Natural killer cell treated with Interleukin-12 subunit alpha and Interleukin-12 subunit beta and Interleukin-15 and Interleukin-18, amount 100 ng/mL, for 72 hours (primary cell): ENCODE measurements around the gene PPTC7. TPM values are rescaled to one million over a fixed set of nuclear protein-coding genes. Genes with fewer than 3 reads are reported as not detected.
"Not testable (repeated sequence)": the region's sequence is repeated elsewhere in the genome, so short reads cannot be mapped to it uniquely, and the experiment has no call there.

Experiments used
- ATAC-seq, 2 donors: fragments of 150-1000 bp; cut with Tn5 transposase in 1 of 2; sonication (Bioruptor Pico), chemical (Tn5 transposase) in 1 of 2; 2 replicates each; pipeline ENCODE4 v1.10.0; 2021
- DNase-seq: peaks from one replicate; pipeline ENCODE4 v3.0.0; 2022; ENCODE audit warnings: low spot score
- H3K27ac Mint-ChIP-seq, 2 donors: 1 replicate in 1 of 2; 2 replicates in 1 of 2; pipeline ENCODE4 v1.8.0; 2022; ENCODE audit warnings: mixed read lengths in 2 of 2, mild to moderate bottlenecking in 1 of 2, moderate library complexity in 1 of 2
- H3K27me3 Mint-ChIP-seq, 2 donors: 1 replicate in 1 of 2; 2 replicates in 1 of 2; pipeline ENCODE4 v1.8.0; 2022; ENCODE audit warnings: mixed read lengths in 2 of 2
- H3K36me3 Mint-ChIP-seq: one replicate; pipeline ENCODE4 v1.8.0; 2022; ENCODE audit warnings: mixed read lengths
- H3K4me1 Mint-ChIP-seq, 2 donors: 1 replicate in 1 of 2; 2 replicates in 1 of 2; pipeline ENCODE4 v1.8.0; 2022; ENCODE audit warnings: low read depth in 2 of 2, mixed read lengths in 2 of 2, mild to moderate bottlenecking in 1 of 2
- H3K4me3 Mint-ChIP-seq: one replicate; pipeline ENCODE4 v1.8.0; 2022; ENCODE audit warnings: mixed read lengths
- H3K9me3 Mint-ChIP-seq: 2 replicates; pipeline ENCODE4 v1.8.0; 2022; ENCODE audit warnings: mixed read lengths
- total RNA-seq, 2 donors: library from RNA; stranded (reverse); gene quantifications; one replicate each; pipeline ENCODE4 v1.2.3, GENCODE V29; 2022

The PPTC7 gene
- total RNA-seq, 2 donors from 2014 or later: 35.2 to 42.1 TPM

DNA sequence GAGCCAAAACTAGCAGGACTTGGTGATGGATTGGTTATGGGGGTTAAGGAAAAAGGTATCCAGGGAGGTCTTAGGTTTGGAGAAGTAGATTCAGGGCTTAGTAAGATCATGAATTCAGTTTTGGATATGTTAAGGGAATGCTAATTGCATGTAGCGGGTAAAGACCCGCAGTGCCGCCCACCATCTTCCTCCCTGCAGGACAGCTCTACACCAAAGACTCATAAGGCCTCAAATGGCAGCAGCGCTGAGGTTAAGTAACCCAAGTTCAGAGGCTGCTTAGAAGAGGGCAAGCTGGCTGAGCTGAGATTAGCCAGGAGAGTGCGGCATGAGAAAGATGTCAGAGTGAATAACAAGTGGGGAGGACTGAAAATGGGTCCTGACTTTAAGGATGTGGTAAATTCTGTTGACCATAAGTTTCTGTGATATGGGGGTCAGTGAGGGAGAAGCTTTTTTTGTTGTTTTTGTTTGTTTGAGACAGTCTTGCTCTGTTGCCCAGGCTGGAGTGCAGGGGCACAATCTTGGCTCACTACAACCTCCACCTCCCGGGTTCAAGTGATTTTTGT lies 54.8 kb downstream of the PPTC7 start:
- Mint-ChIP-seq H3K27me3 (no peaks in the 10 kb centered on the region), H3K4me3 (no peak overlapping the region), H3K36me3 (no peaks in the 10 kb centered on the region), H3K4me1 (peaks cover 9 to 11% of the 10 kb centered on the region in 2 donors), H3K27ac (peak overlapping the region in 1 of 2 donors; percentile 20), H3K9me3 (no peaks in the 10 kb centered on the region)
- ATAC-seq (no peak), DNase-seq (no peak)

DNA sequence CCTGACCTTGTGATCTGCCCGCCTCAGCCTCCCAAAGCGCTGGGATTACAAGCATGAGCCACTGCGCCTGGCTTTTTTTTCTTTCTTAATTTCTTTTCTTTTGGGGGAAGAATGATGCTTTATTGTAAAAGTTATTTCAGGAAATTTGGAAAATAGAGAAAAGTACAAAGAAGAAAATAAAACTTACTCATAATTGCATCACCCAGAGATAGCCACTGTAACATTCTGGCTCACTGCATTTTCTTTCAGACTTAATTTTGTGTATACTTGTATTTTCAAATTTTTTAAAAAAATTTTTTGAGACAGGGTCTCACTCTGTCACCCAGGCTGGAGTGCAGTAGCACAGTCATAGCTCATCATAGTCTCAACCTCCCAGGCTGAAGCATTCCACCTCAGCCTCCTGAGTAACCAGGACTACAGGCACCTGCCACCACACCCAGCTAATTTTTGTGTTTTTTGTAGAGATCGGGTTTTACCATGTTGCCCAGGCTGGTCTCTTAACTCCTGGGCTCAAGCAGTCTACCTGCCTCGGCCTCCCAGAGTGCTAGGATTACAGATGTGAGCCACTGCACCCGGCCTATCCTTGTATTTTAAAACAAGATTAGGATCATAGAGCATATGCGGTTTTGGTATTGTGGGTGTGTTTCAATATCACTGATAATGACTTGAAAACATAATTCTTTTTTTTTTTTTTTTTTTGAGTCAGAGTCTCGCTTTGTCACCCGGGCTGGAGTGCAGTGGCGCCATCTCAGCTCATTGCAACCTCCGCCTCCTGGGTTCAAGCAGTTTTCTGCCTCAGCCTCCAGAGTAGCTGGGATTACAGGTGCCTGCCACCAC lies 62.0 kb downstream of the PPTC7 start:
- H3K9me3 Mint-ChIP-seq, H3K4me1 Mint-ChIP-seq, H3K4me3 Mint-ChIP-seq, DNase-seq, H3K27me3 Mint-ChIP-seq, H3K27ac Mint-ChIP-seq, H3K36me3 Mint-ChIP-seq: not testable (repeated sequence)
- ATAC-seq: peak in 1 of 2 donors; percentile 58

DNA sequence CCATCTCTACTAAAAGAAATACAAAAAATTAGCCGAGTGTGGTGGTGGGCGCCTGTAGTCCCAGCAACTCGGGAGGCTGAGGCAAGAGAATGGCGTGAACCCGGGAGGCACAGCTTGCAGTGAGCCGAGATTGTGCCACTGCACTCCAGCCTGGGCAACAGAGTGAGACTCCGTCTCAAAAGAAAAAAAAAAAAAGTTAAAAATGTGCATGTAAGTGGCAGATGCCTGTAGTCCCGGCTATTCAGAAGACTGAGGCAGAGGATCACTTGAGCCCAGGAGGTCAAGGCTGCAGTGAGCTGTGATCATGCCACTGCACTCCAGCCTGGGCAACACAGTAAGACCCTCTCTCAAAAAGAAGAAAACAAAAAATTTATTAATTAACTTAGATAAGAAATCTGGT lies 65.1 kb downstream of the PPTC7 start:
- ATAC-seq, H3K9me3 Mint-ChIP-seq, H3K4me3 Mint-ChIP-seq, H3K27me3 Mint-ChIP-seq, H3K36me3 Mint-ChIP-seq, DNase-seq, H3K27ac Mint-ChIP-seq, H3K4me1 Mint-ChIP-seq: not testable (repeated sequence)

DNA sequence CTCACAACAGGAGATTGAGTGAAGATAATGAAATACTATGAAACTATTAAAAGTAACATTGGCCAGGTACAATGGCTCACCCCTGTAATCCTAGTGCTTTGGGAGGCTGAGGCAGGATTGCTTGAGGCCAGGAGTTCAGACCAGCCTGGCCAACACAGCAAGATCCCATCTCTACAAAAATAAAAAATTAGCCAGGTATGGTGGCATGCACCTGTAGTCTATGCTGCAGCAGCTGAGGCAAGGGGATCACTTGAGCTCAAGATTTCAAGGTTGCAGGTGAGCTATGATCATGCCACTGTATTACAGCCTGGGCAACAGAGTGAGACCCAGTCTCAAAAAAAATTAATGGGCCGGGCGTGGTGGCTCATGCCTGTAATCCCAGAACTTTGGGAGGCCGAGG lies 66.1 kb downstream of the PPTC7 start:
- ATAC-seq (no peak), DNase-seq (no peak)
- Mint-ChIP-seq H3K4me1 (no peaks in the 10 kb centered on the region), H3K4me3 (no peak overlapping the region), H3K36me3 (no peaks in the 10 kb centered on the region), H3K9me3 (no peaks in the 10 kb centered on the region), H3K27me3 (peaks cover 0 to 2% of the 10 kb centered on the region in 2 donors), H3K27ac (no peak overlapping the region)

DNA sequence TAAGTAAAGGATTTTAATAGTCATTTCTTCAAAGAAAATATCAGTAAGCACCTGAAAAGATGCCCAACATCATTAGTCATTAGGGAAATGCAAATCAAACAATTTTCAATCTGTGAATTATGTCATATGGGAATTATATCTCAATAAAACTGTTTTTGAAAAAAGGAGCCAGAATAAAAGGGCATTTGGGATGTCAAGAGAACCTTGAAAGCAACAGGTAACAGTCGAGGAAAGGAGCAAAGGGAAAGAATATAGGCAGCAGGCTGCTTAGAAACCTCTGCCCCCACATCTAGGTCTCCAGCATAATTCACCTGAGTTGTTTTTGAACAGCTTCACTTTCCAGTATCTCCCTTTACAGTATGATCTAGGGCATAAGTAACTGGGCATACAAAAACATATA lies 68.8 kb downstream of the PPTC7 start:
- H3K9me3 Mint-ChIP-seq: no peaks in the 10 kb centered on the region
- ATAC-seq (no peak), DNase-seq (no peak)
- H3K27me3 Mint-ChIP-seq: peaks cover 0 to 2% of the 10 kb centered on the region in 2 donors
- H3K36me3 Mint-ChIP-seq: no peaks in the 10 kb centered on the region
- no peaks in the 10 kb centered on the region for H3K4me1 Mint-ChIP-seq
- no peak overlapping the region for H3K4me3 Mint-ChIP-seq
- no peak overlapping the region for H3K27ac Mint-ChIP-seq

DNA sequence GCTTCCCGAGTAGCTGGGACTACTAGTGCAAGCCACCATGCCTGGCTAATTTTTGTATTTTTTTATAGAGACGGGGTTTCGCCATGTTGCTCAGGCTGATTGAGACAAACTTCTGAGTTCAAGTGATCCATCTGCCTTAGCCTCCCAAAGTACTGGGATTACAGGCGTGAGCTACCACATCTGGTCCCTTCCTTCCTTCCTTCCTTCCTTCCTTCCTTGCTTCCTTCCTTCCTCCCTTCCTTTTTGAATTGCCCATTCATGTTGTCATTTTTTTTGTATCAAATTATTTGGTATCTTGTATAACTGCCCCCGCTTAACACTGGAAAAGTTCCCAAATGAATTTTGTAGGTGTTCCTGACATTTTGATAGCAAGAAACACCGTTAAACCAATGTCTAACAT lies 69.3 kb downstream of the PPTC7 start:
- ATAC-seq (no peak), DNase-seq (no peak)
- peaks cover 0 to 2% of the 10 kb centered on the region in 2 donors for H3K27me3 Mint-ChIP-seq
- H3K9me3 Mint-ChIP-seq: no peaks in the 10 kb centered on the region
- no peaks in the 10 kb centered on the region for H3K4me1 Mint-ChIP-seq
- no peak overlapping the region for H3K27ac Mint-ChIP-seq
- H3K4me3 Mint-ChIP-seq: no peak overlapping the region
- H3K36me3 Mint-ChIP-seq: no peaks in the 10 kb centered on the region

DNA sequence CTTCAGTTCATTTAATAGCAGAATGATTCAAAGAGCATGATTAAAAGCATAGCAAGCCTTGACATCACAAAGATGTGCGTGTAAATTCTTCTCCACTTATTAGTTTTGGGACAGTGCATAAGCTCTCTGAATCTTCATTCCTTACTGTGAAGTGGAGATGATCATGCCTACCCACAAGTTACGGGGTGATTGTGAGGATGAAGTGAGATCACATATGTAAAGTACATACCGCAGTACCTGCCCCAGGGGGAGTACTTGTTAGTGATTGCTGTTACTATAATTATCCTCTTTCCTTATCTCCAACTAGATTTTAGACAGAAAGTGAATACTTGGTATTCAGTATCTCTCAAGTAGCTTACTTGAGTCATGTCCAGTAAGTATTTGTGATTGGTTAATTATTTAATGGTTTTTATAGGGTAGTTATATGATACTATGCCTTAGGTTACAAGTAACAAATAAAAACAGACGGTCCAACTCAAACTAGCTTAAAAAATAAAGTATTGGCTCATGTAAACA lies 75.0 kb downstream of the PPTC7 start:
- no peaks in the 10 kb centered on the region for H3K36me3 Mint-ChIP-seq
- no peak for ATAC-seq

DNA sequence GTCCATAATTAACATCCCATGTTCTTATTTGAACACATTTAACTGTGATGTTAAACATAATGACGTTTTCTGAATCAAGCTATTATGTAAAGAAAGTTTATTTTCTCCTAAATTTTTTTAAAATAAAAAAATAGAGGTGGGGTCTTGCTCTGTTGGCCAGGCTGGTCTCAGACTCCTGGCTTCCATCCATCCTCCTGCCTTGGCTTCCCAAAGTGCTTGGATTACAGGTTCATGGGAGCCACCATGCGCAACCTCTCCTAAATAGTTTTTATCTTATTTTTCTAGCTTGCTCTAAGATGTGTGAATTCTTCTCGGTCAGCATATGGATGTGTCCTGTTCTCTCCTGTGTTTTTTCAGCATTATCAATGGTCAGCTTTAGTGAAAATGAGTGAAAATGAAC lies 77.8 kb downstream of the PPTC7 start:
- DNase-seq: no peak
- no peak overlapping the region for H3K4me3 Mint-ChIP-seq
- no peaks in the 10 kb centered on the region for H3K27me3 Mint-ChIP-seq
- no peaks in the 10 kb centered on the region for H3K9me3 Mint-ChIP-seq
- H3K27ac Mint-ChIP-seq: no peak overlapping the region
- H3K4me1 Mint-ChIP-seq: peaks cover 10 to 14% of the 10 kb centered on the region in 2 donors
- peaks cover 6% of the 10 kb centered on the region for H3K36me3 Mint-ChIP-seq
- no peak for ATAC-seq

More for the DNA sequence above, 75.0 kb downstream of the PPTC7 start:
- DNase-seq: no peak
- H3K4me3 Mint-ChIP-seq: no peak overlapping the region
- H3K27ac Mint-ChIP-seq: no peak overlapping the region
- H3K4me1 Mint-ChIP-seq: no peaks in the 10 kb centered on the region
- H3K27me3 Mint-ChIP-seq: no peaks in the 10 kb centered on the region
- H3K9me3 Mint-ChIP-seq: no peaks in the 10 kb centered on the region

DNA sequence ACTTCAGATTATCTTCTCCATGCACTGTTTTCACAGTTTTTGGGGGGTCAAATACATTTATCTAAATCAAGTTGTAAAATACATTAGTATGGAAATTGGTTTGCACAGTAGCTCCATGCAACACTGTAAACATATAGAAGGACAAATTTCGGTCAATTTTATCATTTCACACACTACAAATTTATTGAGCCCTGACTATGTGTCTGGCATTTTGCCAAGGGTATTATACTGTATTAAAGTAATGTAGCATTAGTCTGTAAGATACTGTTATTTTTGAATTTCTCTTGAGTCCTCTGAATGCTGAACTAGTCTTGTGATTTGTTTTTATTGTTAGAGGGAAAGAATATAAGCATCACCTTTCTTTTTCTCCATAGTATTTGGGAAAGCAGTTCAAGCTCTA lies 79.7 kb downstream of the PPTC7 start:
- Mint-ChIP-seq H3K9me3 (no peaks in the 10 kb centered on the region), H3K4me1 (peaks cover 17 to 25% of the 10 kb centered on the region in 2 donors), H3K4me3 (no peak overlapping the region)

DNA sequence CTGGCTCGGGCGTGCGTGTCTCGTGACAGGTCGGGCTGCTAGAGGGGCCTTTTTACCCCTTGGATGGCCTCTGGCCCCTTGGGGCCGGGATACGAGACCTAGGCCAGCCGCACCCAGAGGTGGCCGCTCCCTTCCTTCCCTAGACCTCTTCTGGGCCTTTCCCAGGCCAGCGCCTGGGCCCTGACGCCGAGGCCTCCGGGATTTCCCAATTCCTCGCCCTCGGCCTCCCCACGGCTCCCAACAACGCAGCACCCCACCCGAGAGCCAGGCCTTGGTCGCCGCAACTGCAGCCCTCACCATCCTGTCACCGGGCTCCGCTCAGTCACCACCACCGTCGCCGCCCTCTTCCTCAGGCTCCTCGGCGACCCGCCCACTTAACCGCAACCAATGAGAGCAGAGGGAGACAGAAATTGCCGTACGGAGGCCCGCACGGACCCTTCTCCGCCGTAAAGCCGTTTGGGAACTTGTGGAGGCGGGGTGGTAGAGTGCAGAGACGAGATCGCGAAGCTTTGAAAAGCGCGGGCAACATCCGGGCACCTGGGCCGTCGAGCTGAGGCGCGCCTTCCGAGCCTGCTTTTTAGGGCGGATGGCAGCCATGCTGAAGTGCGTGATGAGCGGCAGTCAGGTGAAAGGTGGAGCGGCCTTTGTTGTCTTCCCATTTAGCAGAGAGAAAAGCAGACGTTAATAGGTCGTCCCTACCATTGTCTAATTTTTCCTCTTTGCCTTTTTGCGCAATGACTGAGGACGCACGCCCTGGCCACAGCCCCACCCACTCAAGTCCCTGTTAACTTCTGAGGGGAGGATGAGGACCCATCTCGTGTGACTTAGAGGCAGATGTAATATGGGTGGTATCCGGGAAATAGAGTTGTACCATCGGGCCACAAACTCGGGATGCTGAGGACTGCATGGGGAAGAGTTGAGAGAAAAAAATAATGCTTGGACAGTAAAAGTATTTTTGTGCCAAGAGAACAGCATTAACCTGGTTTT lies 81.1 kb downstream of the PPTC7 start, which contains the start of the genes RAD9B and VPS29:
Gene RAD9B (plus strand): TSS at position 580 of the 987 bp plus-strand sequence. CDS start 7 bp downstream, at position 587.
Gene VPS29 (minus strand): TSS at position 360 of the 987 bp plus-strand sequence. CDS start 60 bp downstream, at position 300.
- Mint-ChIP-seq H3K27ac (peak within 1 kb of the TSS; percentile 90 to 94), H3K4me3 (peak within 1 kb of the TSS; percentile 90), H3K4me1 (peaks cover 17 to 25% of the 10 kb centered on the region in 2 donors), H3K27me3 (no peaks in the 10 kb centered on the region), H3K36me3 (peaks cover 10% of the 10 kb centered on the region), H3K9me3 (no peaks in the 10 kb centered on the region)
- DNase-seq: peak; percentile 99
- peak; percentile 99 for ATAC-seq

More for the DNA sequence above, 79.7 kb downstream of the PPTC7 start:
- Mint-ChIP-seq H3K27ac (peak overlapping the region; percentile 90 to 94), H3K27me3 (no peaks in the 10 kb centered on the region), H3K36me3 (peaks cover 10% of the 10 kb centered on the region)
- ATAC-seq (no peak), DNase-seq (no peak)

DNA sequence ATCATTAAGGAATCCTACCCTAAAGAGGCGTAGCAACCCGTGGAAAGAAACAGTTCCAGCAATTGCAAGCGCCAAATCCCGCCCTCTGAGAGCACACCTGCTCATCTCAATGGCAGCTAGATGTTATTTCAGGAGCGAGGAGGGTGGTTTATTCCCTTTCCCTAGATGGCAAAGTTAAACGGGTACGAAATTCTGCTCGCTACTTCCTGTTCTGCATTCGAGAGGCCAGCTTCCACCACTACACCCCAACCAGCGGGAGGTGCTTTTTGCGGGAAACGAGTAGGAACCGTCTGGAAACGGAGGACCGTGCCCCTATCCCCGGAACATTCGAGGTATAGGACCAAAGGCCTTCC lies 81.7 kb downstream of the PPTC7 start:
- Mint-ChIP-seq H3K36me3 (peaks cover 10% of the 10 kb centered on the region), H3K4me1 (peaks cover 17 to 25% of the 10 kb centered on the region in 2 donors), H3K9me3 (no peaks in the 10 kb centered on the region), H3K27me3 (no peaks in the 10 kb centered on the region), H3K4me3 (peak overlapping the region; percentile 90), H3K27ac (peak overlapping the region; percentile 90 to 94)
- DNase-seq: peak; percentile 59
- peak; percentile 13 to 39 for ATAC-seq

DNA sequence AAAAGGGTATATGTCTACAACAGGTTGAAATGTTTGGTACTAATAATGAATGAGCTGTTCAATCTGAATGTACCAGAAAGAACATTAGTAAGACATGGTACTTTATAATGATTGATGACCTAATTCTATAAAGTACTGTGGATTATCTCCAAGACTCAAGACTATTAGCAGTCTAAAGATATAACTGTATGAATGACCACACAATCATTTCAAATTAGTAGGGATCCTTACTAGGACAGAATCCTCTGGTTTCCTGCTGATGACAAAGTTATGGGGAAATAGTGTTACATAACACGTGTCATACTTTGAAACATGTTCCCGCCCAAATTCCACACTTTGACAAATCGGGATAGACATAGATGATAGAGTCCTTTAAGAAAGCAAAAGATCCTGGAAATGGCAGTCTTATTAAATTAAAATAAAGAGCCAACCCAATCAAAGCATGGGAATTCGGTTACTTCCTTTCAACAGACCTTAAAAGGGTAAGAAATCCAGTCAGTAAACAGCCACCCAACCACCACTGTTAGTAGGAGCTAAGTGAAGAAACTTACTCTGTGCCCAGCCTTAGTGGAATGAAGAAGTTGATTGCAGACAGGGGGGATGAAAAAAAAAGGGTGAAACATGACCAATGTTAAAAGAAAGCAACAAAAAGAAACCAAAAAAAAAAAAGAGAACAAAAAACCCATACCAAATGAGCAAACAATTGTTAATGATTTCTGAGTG lies 84.0 kb downstream of the PPTC7 start:
- peaks cover 19 to 25% of the 10 kb centered on the region in 2 donors for H3K4me1 Mint-ChIP-seq
- DNase-seq (no peak), ATAC-seq (no peak)
- no peaks in the 10 kb centered on the region for H3K9me3 Mint-ChIP-seq
- peaks cover 10% of the 10 kb centered on the region for H3K36me3 Mint-ChIP-seq
- H3K27me3 Mint-ChIP-seq: no peaks in the 10 kb centered on the region
- peak overlapping the region; percentile 59 for H3K4me3 Mint-ChIP-seq
- H3K27ac Mint-ChIP-seq: peak overlapping the region; percentile 85 to 90
